WTC11 (cell line): ENCODE results near the gene IFNA17. TPM values are rescaled to one million over a fixed set of nuclear protein-coding genes. Genes with fewer than 3 reads are reported as not detected.

Source experiments
- ATAC-seq: fragments of 200-7000 bp; cut with Tn5 transposase; 2 replicates; pipeline ENCODE4 v1.10.0; 2021; ENCODE audit warnings: mild to moderate bottlenecking, moderate library complexity
- CTCF ChIA-PET: fragments of 300-600 bp; sonication (Branson Sonifier 250); formaldehyde crosslinking; loops from one replicate; lab custom pipeline; 2021; ENCODE audit warnings: antibody characterized with exemption; lab: Charles Lee
- POLR2A ChIA-PET: fragments of 350-600 bp; sonication (Branson Sonifier 250); formaldehyde crosslinking; loops from one replicate; lab custom pipeline; 2021; ENCODE audit warnings: antibody characterized with exemption; lab: Charles Lee
- DNase-seq: peaks from one replicate; pipeline ENCODE4 v3.0.0; 2021; ENCODE audit warnings: low spot score
- H3K27ac Mint-ChIP-seq: 2 replicates; pipeline ENCODE4 v1.8.0; 2021; ENCODE audit warnings: mixed read lengths
- H3K27me3 Mint-ChIP-seq: 2 replicates; pipeline ENCODE4 v1.8.0; 2021; ENCODE audit warnings: low read depth, mild to moderate bottlenecking, moderate library complexity, mixed read lengths
- H3K36me3 Mint-ChIP-seq: 2 replicates; pipeline ENCODE4 v1.8.0; 2021; ENCODE audit warnings: mixed read lengths
- H3K4me1 Mint-ChIP-seq: 2 replicates; pipeline ENCODE4 v1.8.0; 2022; ENCODE audit warnings: mixed read lengths
- H3K4me3 Mint-ChIP-seq: 2 replicates; pipeline ENCODE4 v1.8.0; 2021; ENCODE audit warnings: mild to moderate bottlenecking, moderate library complexity, mixed read lengths
- H3K9me3 Mint-ChIP-seq: 2 replicates; pipeline ENCODE4 v1.8.0; 2021; ENCODE audit warnings: mixed read lengths
- CBFB ChIP-seq: sonication (generic); formaldehyde crosslinking; IDR thresholded peaks from 2 replicates; pipeline ENCODE4 v1.8.1; 2022; ENCODE audit warnings: mild to moderate bottlenecking, low read depth, missing genetic modification reagents
- CREM ChIP-seq: sonication (generic); formaldehyde crosslinking; IDR thresholded peaks from 2 replicates; pipeline ENCODE4 v1.8.1; 2022; ENCODE audit warnings: mild to moderate bottlenecking, missing genetic modification reagents, moderate library complexity
- ESRRA ChIP-seq: sonication (generic); formaldehyde crosslinking; IDR thresholded peaks from 2 replicates; pipeline ENCODE4 v1.8.1; 2022; ENCODE audit warnings: mild to moderate bottlenecking, missing genetic modification reagents, borderline replicate concordance
- ETV6 ChIP-seq: sonication (generic); formaldehyde crosslinking; IDR thresholded peaks from 2 replicates; pipeline ENCODE4 v1.8.1; 2022; ENCODE audit warnings: mild to moderate bottlenecking, missing genetic modification reagents
- FOXP1 ChIP-seq: sonication (generic); formaldehyde crosslinking; IDR thresholded peaks from 2 replicates; pipeline ENCODE4 v1.8.0; 2022; ENCODE audit warnings: missing genetic modification reagents, mild to moderate bottlenecking, moderate library complexity, borderline replicate concordance
- GTF2I ChIP-seq: fragments of 250-450 bp; sonication (Bioruptor Pico); conservative IDR thresholded peaks from 2 replicates; pipeline ENCODE4 v1.4.0; 2021; ENCODE audit warnings: mild to moderate bottlenecking
- HMGA2 ChIP-seq: fragments of 250-450 bp; sonication (Bioruptor Pico); IDR thresholded peaks from 2 replicates; pipeline ENCODE4 v1.4.0; 2021; ENCODE audit warnings: mild to moderate bottlenecking, moderate library complexity
- IRF2 ChIP-seq: sonication (generic); formaldehyde crosslinking; IDR thresholded peaks from 2 replicates; pipeline ENCODE4 v1.8.0; 2022; ENCODE audit warnings: low read depth, missing genetic modification reagents, borderline replicate concordance
- JAZF1 ChIP-seq: fragments of 250-450 bp; sonication (Bioruptor Pico); IDR thresholded peaks from 2 replicates; pipeline ENCODE4 v1.9.0; 2021; ENCODE audit warnings: moderate library complexity, mild to moderate bottlenecking, inconsistent platforms
- JUN ChIP-seq: sonication (generic); formaldehyde crosslinking; IDR thresholded peaks from 2 replicates; pipeline ENCODE4 v1.8.0; 2023; ENCODE audit warnings: mild to moderate bottlenecking, missing genetic modification reagents
- NFE2L1 ChIP-seq: sonication (generic); formaldehyde crosslinking; IDR thresholded peaks from 2 replicates; pipeline ENCODE4 v1.8.1; 2023; ENCODE audit warnings: missing genetic modification reagents
- NR3C1 ChIP-seq: sonication (generic); formaldehyde crosslinking; conservative IDR thresholded peaks from 2 replicates; pipeline ENCODE4 v1.8.1; 2023; ENCODE audit warnings: low read depth, mild to moderate bottlenecking, missing genetic modification reagents
- RELA ChIP-seq: sonication (generic); formaldehyde crosslinking; IDR thresholded peaks from 2 replicates; pipeline ENCODE4 v1.8.1; 2022; ENCODE audit warnings: missing genetic modification reagents, mild to moderate bottlenecking, borderline replicate concordance
- TEAD4 ChIP-seq: sonication (generic); formaldehyde crosslinking; IDR thresholded peaks from 2 replicates; pipeline ENCODE4 v1.8.0; 2022; ENCODE audit warnings: mild to moderate bottlenecking, missing genetic modification reagents
- TP53 ChIP-seq: sonication (generic); formaldehyde crosslinking; IDR thresholded peaks from 2 replicates; pipeline ENCODE4 v1.8.1; 2023; ENCODE audit warnings: mild to moderate bottlenecking, missing genetic modification reagents
- total RNA-seq: library from RNA; stranded (reverse); gene quantifications from 3 replicates; pipeline ENCODE4 v1.2.3, GENCODE V29; 2021
- TF ChIP-seq, protein P1 (sequence below): sonication (generic); formaldehyde crosslinking; IDR thresholded peaks from 2 replicates; pipeline ENCODE4 v1.8.1; 2022; ENCODE audit warnings: low read depth, missing genetic modification reagents, borderline replicate concordance
- TF ChIP-seq, protein P2 (sequence below): sonication (generic); formaldehyde crosslinking; conservative IDR thresholded peaks from 2 replicates; pipeline ENCODE4 v1.8.1; 2022; ENCODE audit warnings: mild to moderate bottlenecking, missing genetic modification reagents
- TF ChIP-seq, protein P3 (sequence below): sonication (generic); formaldehyde crosslinking; IDR thresholded peaks from 2 replicates; pipeline ENCODE4 v1.8.1; 2023; ENCODE audit warnings: mild to moderate bottlenecking, missing genetic modification reagents
- TF ChIP-seq, protein P4 (sequence below): fragments of 250-450 bp; sonication (Bioruptor Pico); IDR thresholded peaks from 2 replicates; pipeline ENCODE4 v1.9.0; 2021; ENCODE audit warnings: mild to moderate bottlenecking
- TF ChIP-seq, protein P5 (sequence below): fragments of 250-450 bp; sonication (Bioruptor Pico); IDR thresholded peaks from 2 replicates; pipeline ENCODE4 v2.1.2; 2022; ENCODE audit warnings: mild to moderate bottlenecking, moderate library complexity
- TF ChIP-seq, protein P6 (sequence below): sonication (generic); formaldehyde crosslinking; IDR thresholded peaks from 2 replicates; pipeline ENCODE4 v1.8.1; 2022; ENCODE audit warnings: missing genetic modification reagents, borderline replicate concordance
- TF ChIP-seq, protein P7 (sequence below): sonication (generic); formaldehyde crosslinking; IDR thresholded peaks from 2 replicates; pipeline ENCODE4 v1.8.1; 2022; ENCODE audit warnings: low read depth, mild to moderate bottlenecking, moderate library complexity, missing genetic modification reagents, borderline replicate concordance

Gene IFNA17
- total RNA-seq, 1 experiment from 2014 or later: not detected

DNA sequence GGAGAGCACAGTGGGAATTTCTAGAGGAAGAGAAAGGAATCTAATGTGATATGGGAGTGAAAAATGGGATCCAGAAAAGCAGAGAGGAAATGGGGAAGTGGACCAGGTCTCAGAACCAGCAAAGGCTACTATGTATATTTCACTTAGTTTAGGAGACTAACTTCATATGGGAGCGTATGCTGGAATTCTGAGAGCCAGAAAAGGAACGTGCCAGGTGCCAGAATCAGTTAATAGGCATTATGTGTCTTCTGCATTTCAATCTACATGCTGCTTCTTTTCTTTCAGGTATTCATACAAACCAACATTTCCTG, 40.3 kb upstream of the IFNA17 start:
- peaks cover 98% of the 10 kb centered on the region for H3K27me3 Mint-ChIP-seq
- H3K4me1 Mint-ChIP-seq: no peaks in the 10 kb centered on the region
- ChIA-PET CTCF (interaction anchor here (0.8 to 1.1 kb wide), 3 partner anchors 16 to 187 kb away, joined by 3 to 4 read pairs (median 4); no protein-coding TSS in a partner anchor), POLR2A (no interaction called here)
- H3K9me3 Mint-ChIP-seq: peaks cover 3% of the 10 kb centered on the region; the same call in 1 of the 2 replicates
- ATAC-seq (no peak), DNase-seq (no peak)
- H3K36me3 Mint-ChIP-seq: no peaks in the 10 kb centered on the region
- H3K27ac Mint-ChIP-seq: no peak overlapping the region
- TF ChIP-seq, protein P1, sequence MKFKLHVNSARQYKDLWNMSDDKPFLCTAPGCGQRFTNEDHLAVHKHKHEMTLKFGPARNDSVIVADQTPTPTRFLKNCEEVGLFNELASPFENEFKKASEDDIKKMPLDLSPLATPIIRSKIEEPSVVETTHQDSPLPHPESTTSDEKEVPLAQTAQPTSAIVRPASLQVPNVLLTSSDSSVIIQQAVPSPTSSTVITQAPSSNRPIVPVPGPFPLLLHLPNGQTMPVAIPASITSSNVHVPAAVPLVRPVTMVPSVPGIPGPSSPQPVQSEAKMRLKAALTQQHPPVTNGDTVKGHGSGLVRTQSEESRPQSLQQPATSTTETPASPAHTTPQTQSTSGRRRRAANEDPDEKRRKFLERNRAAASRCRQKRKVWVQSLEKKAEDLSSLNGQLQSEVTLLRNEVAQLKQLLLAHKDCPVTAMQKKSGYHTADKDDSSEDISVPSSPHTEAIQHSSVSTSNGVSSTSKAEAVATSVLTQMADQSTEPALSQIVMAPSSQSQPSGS (CRISPR knock-in tag): no peak
- TF ChIP-seq NR3C1 (CRISPR knock-in tag): no peak
- TF ChIP-seq, protein P2, sequence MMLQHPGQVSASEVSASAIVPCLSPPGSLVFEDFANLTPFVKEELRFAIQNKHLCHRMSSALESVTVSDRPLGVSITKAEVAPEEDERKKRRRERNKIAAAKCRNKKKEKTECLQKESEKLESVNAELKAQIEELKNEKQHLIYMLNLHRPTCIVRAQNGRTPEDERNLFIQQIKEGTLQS (CRISPR knock-in tag): no peak
- no peak for TF ChIP-seq ESRRA (CRISPR knock-in tag)
- TF ChIP-seq TEAD4: no peak
- no peak for TF ChIP-seq JAZF1 (CRISPR knock-in tag)
- TF ChIP-seq TP53 (CRISPR knock-in tag): no peak
- no peak for TF ChIP-seq RELA (CRISPR knock-in tag)
- TF ChIP-seq CBFB (CRISPR knock-in tag): no peak
- no peak for TF ChIP-seq CREM (CRISPR knock-in tag)
- TF ChIP-seq JUN (CRISPR knock-in tag): no peak
- no peak for TF ChIP-seq ETV6 (CRISPR knock-in tag)
- TF ChIP-seq, protein P3, sequence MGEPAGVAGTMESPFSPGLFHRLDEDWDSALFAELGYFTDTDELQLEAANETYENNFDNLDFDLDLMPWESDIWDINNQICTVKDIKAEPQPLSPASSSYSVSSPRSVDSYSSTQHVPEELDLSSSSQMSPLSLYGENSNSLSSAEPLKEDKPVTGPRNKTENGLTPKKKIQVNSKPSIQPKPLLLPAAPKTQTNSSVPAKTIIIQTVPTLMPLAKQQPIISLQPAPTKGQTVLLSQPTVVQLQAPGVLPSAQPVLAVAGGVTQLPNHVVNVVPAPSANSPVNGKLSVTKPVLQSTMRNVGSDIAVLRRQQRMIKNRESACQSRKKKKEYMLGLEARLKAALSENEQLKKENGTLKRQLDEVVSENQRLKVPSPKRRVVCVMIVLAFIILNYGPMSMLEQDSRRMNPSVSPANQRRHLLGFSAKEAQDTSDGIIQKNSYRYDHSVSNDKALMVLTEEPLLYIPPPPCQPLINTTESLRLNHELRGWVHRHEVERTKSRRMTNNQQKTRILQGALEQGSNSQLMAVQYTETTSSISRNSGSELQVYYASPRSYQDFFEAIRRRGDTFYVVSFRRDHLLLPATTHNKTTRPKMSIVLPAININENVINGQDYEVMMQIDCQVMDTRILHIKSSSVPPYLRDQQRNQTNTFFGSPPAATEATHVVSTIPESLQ (CRISPR knock-in tag): no peak
- TF ChIP-seq, protein P4, sequence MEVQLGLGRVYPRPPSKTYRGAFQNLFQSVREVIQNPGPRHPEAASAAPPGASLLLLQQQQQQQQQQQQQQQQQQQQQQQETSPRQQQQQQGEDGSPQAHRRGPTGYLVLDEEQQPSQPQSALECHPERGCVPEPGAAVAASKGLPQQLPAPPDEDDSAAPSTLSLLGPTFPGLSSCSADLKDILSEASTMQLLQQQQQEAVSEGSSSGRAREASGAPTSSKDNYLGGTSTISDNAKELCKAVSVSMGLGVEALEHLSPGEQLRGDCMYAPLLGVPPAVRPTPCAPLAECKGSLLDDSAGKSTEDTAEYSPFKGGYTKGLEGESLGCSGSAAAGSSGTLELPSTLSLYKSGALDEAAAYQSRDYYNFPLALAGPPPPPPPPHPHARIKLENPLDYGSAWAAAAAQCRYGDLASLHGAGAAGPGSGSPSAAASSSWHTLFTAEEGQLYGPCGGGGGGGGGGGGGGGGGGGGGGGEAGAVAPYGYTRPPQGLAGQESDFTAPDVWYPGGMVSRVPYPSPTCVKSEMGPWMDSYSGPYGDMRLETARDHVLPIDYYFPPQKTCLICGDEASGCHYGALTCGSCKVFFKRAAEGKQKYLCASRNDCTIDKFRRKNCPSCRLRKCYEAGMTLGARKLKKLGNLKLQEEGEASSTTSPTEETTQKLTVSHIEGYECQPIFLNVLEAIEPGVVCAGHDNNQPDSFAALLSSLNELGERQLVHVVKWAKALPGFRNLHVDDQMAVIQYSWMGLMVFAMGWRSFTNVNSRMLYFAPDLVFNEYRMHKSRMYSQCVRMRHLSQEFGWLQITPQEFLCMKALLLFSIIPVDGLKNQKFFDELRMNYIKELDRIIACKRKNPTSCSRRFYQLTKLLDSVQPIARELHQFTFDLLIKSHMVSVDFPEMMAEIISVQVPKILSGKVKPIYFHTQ: no peak
- TF ChIP-seq FOXP1: no peak
- H3K4me3 Mint-ChIP-seq: no peak overlapping the region

DNA sequence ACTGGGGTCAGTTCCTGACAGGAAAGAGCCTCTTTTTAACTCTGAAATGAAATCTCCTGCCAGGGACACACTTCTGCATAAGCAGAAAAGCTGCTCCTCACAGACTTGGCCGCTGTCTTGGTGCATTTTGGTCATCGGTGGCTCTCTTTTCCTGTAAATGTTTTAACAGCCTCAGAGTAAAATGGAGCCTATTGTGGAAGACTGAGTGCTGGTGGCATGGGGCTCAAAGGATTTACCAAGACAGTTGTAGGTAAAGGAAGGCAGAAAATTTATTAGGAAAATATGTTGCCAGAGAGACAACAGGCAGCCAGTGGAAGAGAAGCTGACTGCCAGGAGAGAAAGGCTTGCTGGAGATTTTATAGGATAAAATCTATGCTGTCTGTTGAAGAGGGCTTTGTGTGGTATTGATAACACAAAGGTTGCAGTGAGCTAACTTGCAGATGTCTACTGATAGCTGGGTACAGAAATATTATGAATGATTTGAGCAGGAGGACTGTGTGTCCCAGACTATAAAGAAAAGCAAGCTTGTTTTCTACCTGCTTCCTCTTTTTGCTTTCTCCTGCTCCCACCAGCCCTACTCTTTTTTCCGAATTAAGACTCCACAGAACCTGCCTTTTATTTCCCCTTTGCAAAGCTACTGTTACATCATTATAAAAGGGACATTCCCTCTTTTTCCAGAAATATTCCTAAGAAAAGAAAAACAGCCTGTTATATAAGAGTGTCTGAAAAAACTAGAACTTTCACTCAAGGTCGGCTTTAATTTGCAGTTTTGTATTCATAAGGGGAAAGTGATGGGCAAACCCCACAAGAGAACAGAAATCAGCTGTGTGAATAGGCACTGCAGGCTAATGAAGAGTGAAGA, 39.7 kb upstream of the IFNA17 start:
- ChIA-PET POLR2A (no interaction called here), CTCF (interaction anchor here (0.9 to 1.7 kb wide), 4 partner anchors 15 to 188 kb away, joined by 3 to 6 read pairs (median 4); no protein-coding TSS in a partner anchor)
- H3K4me3 Mint-ChIP-seq: no peak overlapping the region
- H3K27ac Mint-ChIP-seq: no peak overlapping the region
- ATAC-seq (no peak), DNase-seq (no peak)
- H3K9me3 Mint-ChIP-seq: no peaks in the 10 kb centered on the region; the same call in 1 of the 2 replicates
- H3K4me1 Mint-ChIP-seq: no peaks in the 10 kb centered on the region
- H3K27me3 Mint-ChIP-seq: peaks cover 97% of the 10 kb centered on the region
- H3K36me3 Mint-ChIP-seq: no peaks in the 10 kb centered on the region
- no peak for TF ChIP-seq NR3C1 (CRISPR knock-in tag)
- TF ChIP-seq HMGA2: no peak
- no peak for TF ChIP-seq NFE2L1 (CRISPR knock-in tag)
- TF ChIP-seq GTF2I: no peak
- TF ChIP-seq, protein P5, sequence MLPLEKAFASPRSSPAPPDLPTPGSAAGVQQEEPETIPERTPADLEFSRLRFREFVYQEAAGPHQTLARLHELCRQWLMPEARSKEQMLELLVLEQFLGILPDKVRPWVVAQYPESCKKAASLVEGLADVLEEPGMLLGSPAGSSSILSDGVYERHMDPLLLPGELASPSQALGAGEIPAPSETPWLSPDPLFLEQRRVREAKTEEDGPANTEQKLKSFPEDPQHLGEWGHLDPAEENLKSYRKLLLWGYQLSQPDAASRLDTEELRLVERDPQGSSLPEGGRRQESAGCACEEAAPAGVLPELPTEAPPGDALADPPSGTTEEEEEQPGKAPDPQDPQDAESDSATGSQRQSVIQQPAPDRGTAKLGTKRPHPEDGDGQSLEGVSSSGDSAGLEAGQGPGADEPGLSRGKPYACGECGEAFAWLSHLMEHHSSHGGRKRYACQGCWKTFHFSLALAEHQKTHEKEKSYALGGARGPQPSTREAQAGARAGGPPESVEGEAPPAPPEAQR: no peak
- TF ChIP-seq CBFB (CRISPR knock-in tag): no peak
- TF ChIP-seq, protein P6, sequence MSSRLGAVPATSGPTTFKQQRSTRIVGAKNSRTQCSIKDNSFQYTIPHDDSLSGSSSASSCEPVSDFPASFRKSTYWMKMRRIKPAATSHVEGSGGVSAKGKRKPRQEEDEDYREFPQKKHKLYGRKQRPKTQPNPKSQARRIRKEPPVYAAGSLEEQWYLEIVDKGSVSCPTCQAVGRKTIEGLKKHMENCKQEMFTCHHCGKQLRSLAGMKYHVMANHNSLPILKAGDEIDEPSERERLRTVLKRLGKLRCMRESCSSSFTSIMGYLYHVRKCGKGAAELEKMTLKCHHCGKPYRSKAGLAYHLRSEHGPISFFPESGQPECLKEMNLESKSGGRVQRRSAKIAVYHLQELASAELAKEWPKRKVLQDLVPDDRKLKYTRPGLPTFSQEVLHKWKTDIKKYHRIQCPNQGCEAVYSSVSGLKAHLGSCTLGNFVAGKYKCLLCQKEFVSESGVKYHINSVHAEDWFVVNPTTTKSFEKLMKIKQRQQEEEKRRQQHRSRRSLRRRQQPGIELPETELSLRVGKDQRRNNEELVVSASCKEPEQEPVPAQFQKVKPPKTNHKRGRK (CRISPR knock-in tag): no peak
- TF ChIP-seq IRF2: no peak
- TF ChIP-seq, protein P7, sequence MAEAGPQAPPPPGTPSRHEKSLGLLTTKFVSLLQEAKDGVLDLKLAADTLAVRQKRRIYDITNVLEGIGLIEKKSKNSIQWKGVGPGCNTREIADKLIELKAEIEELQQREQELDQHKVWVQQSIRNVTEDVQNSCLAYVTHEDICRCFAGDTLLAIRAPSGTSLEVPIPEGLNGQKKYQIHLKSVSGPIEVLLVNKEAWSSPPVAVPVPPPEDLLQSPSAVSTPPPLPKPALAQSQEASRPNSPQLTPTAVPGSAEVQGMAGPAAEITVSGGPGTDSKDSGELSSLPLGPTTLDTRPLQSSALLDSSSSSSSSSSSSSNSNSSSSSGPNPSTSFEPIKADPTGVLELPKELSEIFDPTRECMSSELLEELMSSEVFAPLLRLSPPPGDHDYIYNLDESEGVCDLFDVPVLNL (CRISPR knock-in tag): no peak
